SHP77 (cell line): Measurements from ENCODE around the gene TEX44.
"Not testable (repeated sequence)": the region's sequence is repeated elsewhere in the genome, so short reads cannot be mapped to it uniquely, and the experiment has no call there.

ENCODE experiments used
- DNase-seq, 2 experiments: peaks; one replicate each; lab custom pipeline; 2025; lab: John Stamatoyannopoulos, UW

The TEX44 gene

GRCh38 chr2:231592636-231593145 is at the start of gene TEX44:
Gene TEX44, plus strand, starts transcription at chr2:231592864. Its CDS starts 88 bp downstream, at chr2:231592952.
- DNase-seq = no peak

GRCh38 chr2:231545105-231545902 is 47.4 kb upstream of the TEX44 start:
- DNase-seq = no peak

- DNase-seq = no peak
These were observed 46.5 kb upstream of the TEX44 start for GRCh38 chr2:231546014-231546715.

GRCh38 chr2:231547315-231548110 is 45.2 kb upstream of the TEX44 start:
- no peak for DNase-seq

- DNase-seq = no peak
These were observed 43.9 kb upstream of the TEX44 start for GRCh38 chr2:231548752-231549151.

GRCh38 chr2:231549446-231550239 is 43.0 kb upstream of the TEX44 start:
- DNase-seq = no peak

GRCh38 chr2:231552752-231553151 is 39.9 kb upstream of the TEX44 start:
- no peak for DNase-seq

- DNase-seq = no peak
These were observed 38.3 kb upstream of the TEX44 start for GRCh38 chr2:231554327-231554726.

GRCh38 chr2:231554748-231555545 is 37.7 kb upstream of the TEX44 start:
- DNase-seq = peak in 1 of 2 experiments; percentile 23

- not testable (repeated sequence) for DNase-seq
These were observed 36.2 kb upstream of the TEX44 start for GRCh38 chr2:231556496-231556895.

- no peak for DNase-seq
These were observed 35.7 kb upstream of the TEX44 start for GRCh38 chr2:231556981-231557380.

- DNase-seq = peak; percentile 58 to 69
These were observed 35.0 kb upstream of the TEX44 start for GRCh38 chr2:231557571-231558217.

GRCh38 chr2:231563378-231563961 is 29.2 kb upstream of the TEX44 start:
- DNase-seq = peak; percentile 59 to 63

GRCh38 chr2:231565887-231566594 is 26.6 kb upstream of the TEX44 start:
- no peak for DNase-seq

- no peak for DNase-seq
These were observed 25.5 kb upstream of the TEX44 start for GRCh38 chr2:231567159-231567558.

GRCh38 chr2:231568098-231568784 is 24.4 kb upstream of the TEX44 start:
- DNase-seq = no peak

- no peak for DNase-seq
These were observed 23.8 kb upstream of the TEX44 start for GRCh38 chr2:231568785-231569435.

- not testable (repeated sequence) for DNase-seq
These were observed 21.7 kb upstream of the TEX44 start for GRCh38 chr2:231570915-231571314.
